ENCODE measurements around the gene SLC24A3.

Gene SLC24A3

DNA sequence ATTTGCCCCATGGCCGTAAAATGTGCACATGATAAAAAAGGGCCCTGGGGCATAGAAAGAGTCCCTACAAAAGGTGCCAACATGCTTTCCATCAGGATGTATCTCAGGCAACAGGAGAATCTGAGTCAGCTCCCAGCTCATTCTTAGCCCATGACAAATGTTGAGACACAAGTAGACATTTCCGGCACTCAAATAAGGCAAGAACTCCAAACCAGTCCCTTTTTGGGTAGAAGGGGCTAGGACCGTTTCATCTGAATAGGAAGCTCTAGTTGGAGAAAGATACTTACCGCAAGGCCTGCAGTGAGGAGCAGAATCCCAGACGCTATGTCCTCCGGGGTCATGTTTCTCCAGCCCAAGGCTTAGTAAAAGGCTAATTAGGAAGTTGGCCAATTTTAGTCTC lies 284.6 kb downstream of the SLC24A3 start:
- Histone ChIP-seq H3K9ac (ENCODE audit: low read length in 5 of 5) (no peak overlapping the region), H3K4me1 (ENCODE audit: control insufficient read depth in 5 of 5, insufficient read depth in 5 of 5, low read length in 5 of 5) (peaks cover 0 to 18% (median 7%) of the 10 kb centered on the region in 5 donors), H3K9me3 (ENCODE audit: control insufficient read depth in 5 of 5, low read length in 5 of 5) (no peaks in the 10 kb centered on the region), H3K4me3 (ENCODE audit: low read depth in 1 of 5, low read length in 5 of 5) (no peak overlapping the region), H3K27me3 (ENCODE audit: control insufficient read depth in 5 of 5, insufficient read depth in 4 of 5, low read length in 5 of 5) (no peaks in the 10 kb centered on the region), H3K27ac (ENCODE audit: low read depth, low read length) (no peak overlapping the region), H3K36me3 (ENCODE audit: control insufficient read depth in 5 of 5, insufficient read depth in 5 of 5, low read length in 5 of 5) (no peaks in the 10 kb centered on the region)

DNA sequence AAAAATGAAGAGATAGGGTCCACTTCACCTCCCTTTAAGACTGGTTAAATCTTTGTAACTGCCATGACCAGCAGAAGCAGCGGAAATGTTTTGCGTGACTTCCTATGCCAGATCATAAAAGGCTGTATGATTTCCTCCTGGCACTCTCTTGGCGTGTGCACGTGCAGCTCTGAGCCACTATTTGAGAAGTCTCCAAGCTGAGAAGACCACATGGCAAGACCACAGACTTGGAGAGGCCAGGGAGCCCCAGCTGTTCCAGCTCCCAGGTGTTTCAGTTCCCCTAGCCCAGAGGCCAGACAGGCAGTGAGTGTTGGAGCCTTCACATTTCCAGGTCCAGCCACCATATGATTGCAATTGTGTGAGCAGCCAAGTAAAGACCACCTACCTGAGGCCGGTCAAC lies 286.3 kb downstream of the SLC24A3 start:
- no peaks in the 10 kb centered on the region for H3K27me3 ChIP-seq (ENCODE audit: control insufficient read depth in 5 of 5, insufficient read depth in 4 of 5, low read length in 5 of 5)
- H3K9me3 ChIP-seq (ENCODE audit: control insufficient read depth in 5 of 5, low read length in 5 of 5), result no peaks in the 10 kb centered on the region
- no peak overlapping the region for H3K4me3 ChIP-seq (ENCODE audit: low read depth in 1 of 5, low read length in 5 of 5)

GRCh38 chr20:19501476-19502115 lies 289.2 kb downstream of the SLC24A3 start:
- Histone ChIP-seq H3K27me3 (ENCODE audit: control insufficient read depth in 5 of 5, insufficient read depth in 4 of 5, low read length in 5 of 5) (no peaks in the 10 kb centered on the region), H3K4me1 (ENCODE audit: control insufficient read depth in 5 of 5, insufficient read depth in 5 of 5, low read length in 5 of 5) (no peaks in the 10 kb centered on the region), H3K9ac (ENCODE audit: low read length in 5 of 5) (no peak overlapping the region), H3K4me3 (ENCODE audit: low read depth in 1 of 5, low read length in 5 of 5) (no peak overlapping the region), H3K9me3 (ENCODE audit: control insufficient read depth in 5 of 5, low read length in 5 of 5) (no peaks in the 10 kb centered on the region), H3K27ac (ENCODE audit: low read depth, low read length) (no peak overlapping the region), H3K36me3 (ENCODE audit: control insufficient read depth in 5 of 5, insufficient read depth in 5 of 5, low read length in 5 of 5) (no peaks in the 10 kb centered on the region)

More for the DNA sequence above, 286.3 kb downstream of the SLC24A3 start:
- Histone ChIP-seq H3K27ac (ENCODE audit: low read depth, low read length) (no peak overlapping the region), H3K4me1 (ENCODE audit: control insufficient read depth in 5 of 5, insufficient read depth in 5 of 5, low read length in 5 of 5) (peaks cover 0 to 13% (median 5%) of the 10 kb centered on the region in 5 donors), H3K9ac (ENCODE audit: low read length in 5 of 5) (no peak overlapping the region), H3K36me3 (ENCODE audit: control insufficient read depth in 5 of 5, insufficient read depth in 5 of 5, low read length in 5 of 5) (no peaks in the 10 kb centered on the region)

- Histone ChIP-seq H3K9ac (ENCODE audit: low read length in 5 of 5) (no peak overlapping the region), H3K4me3 (ENCODE audit: low read depth in 1 of 5, low read length in 5 of 5) (no peak overlapping the region), H3K27ac (ENCODE audit: low read depth, low read length) (no peak overlapping the region), H3K36me3 (ENCODE audit: control insufficient read depth in 5 of 5, insufficient read depth in 5 of 5, low read length in 5 of 5) (no peaks in the 10 kb centered on the region), H3K27me3 (ENCODE audit: control insufficient read depth in 5 of 5, insufficient read depth in 4 of 5, low read length in 5 of 5) (no peaks in the 10 kb centered on the region), H3K9me3 (ENCODE audit: control insufficient read depth in 5 of 5, low read length in 5 of 5) (no peaks in the 10 kb centered on the region), H3K4me1 (ENCODE audit: control insufficient read depth in 5 of 5, insufficient read depth in 5 of 5, low read length in 5 of 5) (no peaks in the 10 kb centered on the region)
These were observed 289.7 kb downstream of the SLC24A3 start for GRCh38 chr20:19502169-19502568.

DNA sequence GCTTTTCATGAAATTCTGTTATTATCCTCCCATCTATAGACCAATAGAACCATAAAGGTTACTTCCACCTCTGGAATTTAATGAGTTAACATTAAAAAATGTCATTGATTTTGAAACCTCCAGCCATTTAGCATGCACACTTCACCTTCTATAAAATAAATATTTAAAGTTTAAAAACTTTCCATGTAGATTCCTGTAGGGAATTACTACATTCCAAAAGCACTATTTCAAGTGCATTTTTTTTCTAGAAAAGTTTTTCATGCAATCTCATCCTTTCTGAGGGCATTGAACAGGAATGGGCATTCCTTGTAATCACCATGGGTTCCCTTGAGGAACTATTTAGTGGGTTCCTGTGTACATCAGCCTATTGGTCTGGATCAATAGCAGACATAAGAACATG lies 291.8 kb downstream of the SLC24A3 start:
- Histone ChIP-seq H3K9ac (ENCODE audit: low read length in 5 of 5) (no peak overlapping the region), H3K4me3 (ENCODE audit: low read depth in 1 of 5, low read length in 5 of 5) (no peak overlapping the region), H3K9me3 (ENCODE audit: control insufficient read depth in 5 of 5, low read length in 5 of 5) (no peaks in the 10 kb centered on the region), H3K36me3 (ENCODE audit: control insufficient read depth in 5 of 5, insufficient read depth in 5 of 5, low read length in 5 of 5) (no peaks in the 10 kb centered on the region), H3K27ac (ENCODE audit: low read depth, low read length) (no peak overlapping the region), H3K27me3 (ENCODE audit: control insufficient read depth in 5 of 5, insufficient read depth in 4 of 5, low read length in 5 of 5) (no peaks in the 10 kb centered on the region), H3K4me1 (ENCODE audit: control insufficient read depth in 5 of 5, insufficient read depth in 5 of 5, low read length in 5 of 5) (no peaks in the 10 kb centered on the region)

DNA sequence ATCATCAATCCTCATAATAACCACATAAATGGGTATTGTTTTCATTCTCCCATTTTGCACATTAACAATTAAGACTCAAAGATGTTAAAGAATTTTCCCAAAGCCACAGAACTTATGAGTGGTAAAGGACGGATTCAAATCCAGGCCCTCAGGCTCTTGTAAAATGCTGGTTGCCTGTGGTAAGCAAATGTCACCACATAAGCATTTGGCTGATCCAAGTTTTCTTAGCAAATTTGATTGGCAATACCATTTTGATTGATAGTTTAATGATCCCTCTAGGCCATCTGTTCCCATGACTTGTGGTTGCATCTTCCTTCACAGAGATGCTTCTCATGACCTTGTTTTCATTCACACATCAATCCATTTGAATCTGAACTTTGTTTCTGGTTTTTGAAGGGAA lies 293.6 kb downstream of the SLC24A3 start:
- Histone ChIP-seq H3K9me3 (ENCODE audit: control insufficient read depth in 5 of 5, low read length in 5 of 5) (no peaks in the 10 kb centered on the region), H3K9ac (ENCODE audit: low read length in 5 of 5) (no peak overlapping the region), H3K27ac (ENCODE audit: low read depth, low read length) (no peak overlapping the region), H3K4me3 (ENCODE audit: low read depth in 1 of 5, low read length in 5 of 5) (no peak overlapping the region), H3K4me1 (ENCODE audit: control insufficient read depth in 5 of 5, insufficient read depth in 5 of 5, low read length in 5 of 5) (no peaks in the 10 kb centered on the region), H3K27me3 (ENCODE audit: control insufficient read depth in 5 of 5, insufficient read depth in 4 of 5, low read length in 5 of 5) (no peaks in the 10 kb centered on the region), H3K36me3 (ENCODE audit: control insufficient read depth in 5 of 5, insufficient read depth in 5 of 5, low read length in 5 of 5) (no peaks in the 10 kb centered on the region)

DNA sequence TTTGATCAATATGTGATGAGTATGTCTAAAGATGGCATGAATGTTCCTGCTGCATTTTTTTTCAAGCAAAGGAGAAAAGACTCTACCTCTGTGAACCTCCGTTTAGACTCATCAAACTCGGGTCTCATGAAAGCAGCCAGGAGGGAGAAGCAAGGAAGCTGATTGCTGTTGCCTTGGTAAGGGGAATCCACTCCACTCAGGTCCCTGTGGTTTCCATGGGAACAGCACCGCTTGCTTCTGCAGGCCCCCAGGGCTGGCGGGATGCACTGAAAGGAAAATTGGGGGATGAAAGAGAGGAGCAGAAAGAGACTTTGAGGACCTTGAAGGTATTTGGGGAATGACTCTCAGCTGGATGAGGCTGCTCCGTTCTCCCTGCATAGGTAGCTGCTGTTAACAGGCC lies 296.0 kb downstream of the SLC24A3 start:
- Histone ChIP-seq H3K4me1 (ENCODE audit: control insufficient read depth in 5 of 5, insufficient read depth in 5 of 5, low read length in 5 of 5) (no peaks in the 10 kb centered on the region), H3K27ac (ENCODE audit: low read depth, low read length) (no peak overlapping the region), H3K4me3 (ENCODE audit: low read depth in 1 of 5, low read length in 5 of 5) (no peak overlapping the region), H3K9me3 (ENCODE audit: control insufficient read depth in 5 of 5, low read length in 5 of 5) (no peaks in the 10 kb centered on the region), H3K27me3 (ENCODE audit: control insufficient read depth in 5 of 5, insufficient read depth in 4 of 5, low read length in 5 of 5) (no peaks in the 10 kb centered on the region), H3K36me3 (ENCODE audit: control insufficient read depth in 5 of 5, insufficient read depth in 5 of 5, low read length in 5 of 5) (no peaks in the 10 kb centered on the region), H3K9ac (ENCODE audit: low read length in 5 of 5) (no peak overlapping the region)

DNA sequence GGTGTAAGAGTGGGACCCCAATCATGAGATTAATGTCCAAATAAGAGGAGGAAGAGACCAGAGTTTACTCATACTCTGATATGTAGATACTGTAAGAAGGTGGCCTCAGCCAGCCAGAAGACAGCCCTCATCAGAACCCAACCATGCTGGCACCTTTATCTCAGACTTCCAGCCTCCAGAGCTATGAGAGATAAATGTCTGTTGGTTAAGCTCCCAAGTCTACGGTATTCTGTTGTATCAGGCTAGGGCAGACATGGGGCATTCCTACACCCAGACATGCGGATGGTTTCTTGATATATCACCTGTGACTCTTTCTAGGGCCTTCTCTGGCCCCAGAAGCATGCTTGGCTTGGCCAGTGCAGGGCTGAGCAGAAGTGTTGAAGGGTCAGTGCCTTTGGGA lies 298.2 kb downstream of the SLC24A3 start:
- no peak overlapping the region for H3K9ac ChIP-seq (ENCODE audit: low read length in 5 of 5)
- H3K9me3 ChIP-seq (ENCODE audit: control insufficient read depth in 5 of 5, low read length in 5 of 5), result no peaks in the 10 kb centered on the region
- H3K27ac ChIP-seq (ENCODE audit: low read depth, low read length), result no peak overlapping the region
- no peaks in the 10 kb centered on the region for H3K4me1 ChIP-seq (ENCODE audit: control insufficient read depth in 5 of 5, insufficient read depth in 5 of 5, low read length in 5 of 5)
- no peaks in the 10 kb centered on the region for H3K36me3 ChIP-seq (ENCODE audit: control insufficient read depth in 5 of 5, insufficient read depth in 5 of 5, low read length in 5 of 5)
- H3K4me3 ChIP-seq (ENCODE audit: low read depth in 1 of 5, low read length in 5 of 5), result no peak overlapping the region
- no peaks in the 10 kb centered on the region for H3K27me3 ChIP-seq (ENCODE audit: control insufficient read depth in 5 of 5, insufficient read depth in 4 of 5, low read length in 5 of 5)

DNA sequence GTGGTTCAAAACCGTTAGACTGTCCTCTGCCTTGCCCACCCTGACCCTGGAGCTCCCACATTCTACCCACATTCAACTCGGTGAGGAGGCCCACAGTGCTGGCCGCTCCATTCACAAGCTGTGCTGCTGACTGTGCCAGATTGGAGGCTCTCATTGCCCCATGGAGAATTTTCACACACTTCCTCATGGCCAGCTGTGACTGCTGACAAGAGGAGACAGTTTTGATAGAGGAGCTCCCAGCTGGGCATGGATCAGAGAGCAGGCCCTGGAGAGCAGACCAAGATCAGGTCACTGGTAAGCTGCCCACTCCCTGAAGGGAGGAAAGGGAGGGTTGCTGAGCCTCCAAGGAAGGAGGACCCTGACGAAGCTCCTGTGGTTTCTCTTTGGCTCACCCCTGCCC lies 299.5 kb downstream of the SLC24A3 start:
- no peaks in the 10 kb centered on the region for H3K4me1 ChIP-seq (ENCODE audit: control insufficient read depth in 5 of 5, insufficient read depth in 5 of 5, low read length in 5 of 5)
- H3K36me3 ChIP-seq (ENCODE audit: control insufficient read depth in 5 of 5, insufficient read depth in 5 of 5, low read length in 5 of 5), result peaks cover 0 to 2% (median 0%) of the 10 kb centered on the region in 5 donors
- no peaks in the 10 kb centered on the region for H3K9me3 ChIP-seq (ENCODE audit: control insufficient read depth in 5 of 5, low read length in 5 of 5)
- no peak overlapping the region for H3K4me3 ChIP-seq (ENCODE audit: low read depth in 1 of 5, low read length in 5 of 5)
- H3K27me3 ChIP-seq (ENCODE audit: control insufficient read depth in 5 of 5, insufficient read depth in 4 of 5, low read length in 5 of 5), result no peaks in the 10 kb centered on the region
- H3K9ac ChIP-seq (ENCODE audit: low read length in 5 of 5), result no peak overlapping the region
- no peak overlapping the region for H3K27ac ChIP-seq (ENCODE audit: low read depth, low read length)

- Histone ChIP-seq H3K36me3 (ENCODE audit: control insufficient read depth in 5 of 5, insufficient read depth in 5 of 5, low read length in 5 of 5) (peaks cover 0 to 7% (median 0%) of the 10 kb centered on the region in 5 donors), H3K27ac (ENCODE audit: low read depth, low read length) (no peak overlapping the region), H3K27me3 (ENCODE audit: control insufficient read depth in 5 of 5, insufficient read depth in 4 of 5, low read length in 5 of 5) (no peaks in the 10 kb centered on the region), H3K9me3 (ENCODE audit: control insufficient read depth in 5 of 5, low read length in 5 of 5) (no peaks in the 10 kb centered on the region), H3K4me3 (ENCODE audit: low read depth in 1 of 5, low read length in 5 of 5) (no peak overlapping the region), H3K9ac (ENCODE audit: low read length in 5 of 5) (no peak overlapping the region), H3K4me1 (ENCODE audit: control insufficient read depth in 5 of 5, insufficient read depth in 5 of 5, low read length in 5 of 5) (no peaks in the 10 kb centered on the region)
These were observed 300.6 kb downstream of the SLC24A3 start for GRCh38 chr20:19512886-19513677.
